Omental fat pad (tissue), 4 donors: Measurements from ENCODE around the gene KIAA1549. TPM values are rescaled to one million over a fixed set of nuclear protein-coding genes. Genes with fewer than 3 reads are reported as not detected.

Experiments
- ATAC-seq: fragments of 150-250 bp; one replicate; pipeline ENCODE4 v1.9.1; 2016; ENCODE audit warnings: mild to moderate bottlenecking, moderate library complexity; ENCODE audit not compliant: low FRiP score
- DNase-seq: peaks from one replicate; pipeline ENCODE4 v3.0.0-alpha.2; 2019; ENCODE audit warnings: low spot score
- CTCF ChIP-seq, 3 donors: fragments of 450-650 bp; IDR thresholded peaks; one replicate each; pipeline ENCODE4 v1.5.1; 2016 to 2017; ENCODE audit warnings: antibody characterized with exemption in 3 of 3, mild to moderate bottlenecking in 3 of 3, moderate library complexity in 2 of 3
- total RNA-seq, 4 donors: library from RNA; depleted of rRNA; stranded (reverse); fragments of >200 nt; gene quantifications; one replicate each; pipeline ENCODE4 v1.1.0, GENCODE V29; 2016

The KIAA1549 gene
- total RNA-seq, 4 donors from 2014 or later = 1.2 to 1.6 (median 1.4) TPM

- no peak for DNase-seq
- TF ChIP-seq CTCF (IDR thresholded peaks at IDR 0.05) = no peak
Observed at GRCh38 chr7:138854115-138854645, 127.0 kb downstream of the KIAA1549 start.

GRCh38 chr7:138853448-138853847 is 127.7 kb downstream of the KIAA1549 start:
- DNase-seq (no peak), ATAC-seq (no peak)
- TF ChIP-seq CTCF (IDR thresholded peaks at IDR 0.05) = no peak

More at GRCh38 chr7:138854115-138854645, 127.0 kb downstream of the KIAA1549 start:
- no peak for ATAC-seq

GRCh38 chr7:138852469-138852868 is 128.7 kb downstream of the KIAA1549 start:
- no peak for TF ChIP-seq CTCF (IDR thresholded peaks at IDR 0.05)
- no peak for ATAC-seq
- no peak for DNase-seq

- TF ChIP-seq CTCF (IDR thresholded peaks at IDR 0.05) = no peak
- ATAC-seq = no peak
Observed at GRCh38 chr7:138849701-138850100, 131.5 kb downstream of the KIAA1549 start.

GRCh38 chr7:138848056-138848980 is 132.9 kb downstream of the KIAA1549 start:
- TF ChIP-seq CTCF (IDR thresholded peaks at IDR 0.05) = no peak
- ATAC-seq = no peak
- DNase-seq = no peak

More at GRCh38 chr7:138849701-138850100, 131.5 kb downstream of the KIAA1549 start:
- no peak for DNase-seq

- ATAC-seq = no peak
- no peak for TF ChIP-seq CTCF (IDR thresholded peaks at IDR 0.05)
- DNase-seq = no peak
Observed at GRCh38 chr7:138845711-138846110, 135.5 kb downstream of the KIAA1549 start.
